Thyroid gland (tissue), 4 donors: Measurements from ENCODE around the gene FBXL19.

Source experiments
- POLR2A ChIP-seq, 2 donors: fragments of 450-650 bp; IDR thresholded peaks; one replicate each; pipeline ENCODE4 v1.6.1; 2017; ENCODE audit warnings: antibody characterized with exemption in 2 of 2, mild to moderate bottlenecking in 2 of 2, moderate library complexity in 1 of 2
- TF ChIP-seq, protein P1 (sequence below), 6 experiments: fragments of 200-600 bp in 3 of 6; fragments of 450-650 bp in 3 of 6; sonication (generic) in 3 of 6; IDR thresholded peaks; one replicate each; pipeline ENCODE4 v1.5.1; 2016 to 2019; ENCODE audit warnings: antibody characterized with exemption in 6 of 6, mild to moderate bottlenecking in 2 of 6, inconsistent platforms in 1 of 6, moderate library complexity in 1 of 6

DNA sequence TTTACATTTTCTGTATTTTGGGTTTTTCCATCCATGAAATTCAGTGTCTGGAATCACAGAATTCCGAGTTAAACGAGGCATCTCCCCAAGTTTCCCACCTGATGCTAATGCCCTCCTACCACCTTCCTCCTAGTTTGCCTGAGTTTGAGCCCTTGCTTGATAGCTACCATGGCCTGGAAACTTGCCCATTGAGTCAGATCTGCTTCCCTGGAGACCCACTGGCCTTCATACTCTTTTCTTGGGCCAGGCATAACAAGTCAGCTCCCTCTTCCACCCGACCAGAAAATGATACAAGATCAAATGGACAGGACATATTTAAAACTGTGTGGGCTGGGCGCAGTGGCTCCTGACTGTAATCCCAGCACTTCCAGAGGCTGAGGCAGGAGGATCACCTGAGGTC, 44.4 kb downstream of the FBXL19 start:
- TF ChIP-seq, protein P1, sequence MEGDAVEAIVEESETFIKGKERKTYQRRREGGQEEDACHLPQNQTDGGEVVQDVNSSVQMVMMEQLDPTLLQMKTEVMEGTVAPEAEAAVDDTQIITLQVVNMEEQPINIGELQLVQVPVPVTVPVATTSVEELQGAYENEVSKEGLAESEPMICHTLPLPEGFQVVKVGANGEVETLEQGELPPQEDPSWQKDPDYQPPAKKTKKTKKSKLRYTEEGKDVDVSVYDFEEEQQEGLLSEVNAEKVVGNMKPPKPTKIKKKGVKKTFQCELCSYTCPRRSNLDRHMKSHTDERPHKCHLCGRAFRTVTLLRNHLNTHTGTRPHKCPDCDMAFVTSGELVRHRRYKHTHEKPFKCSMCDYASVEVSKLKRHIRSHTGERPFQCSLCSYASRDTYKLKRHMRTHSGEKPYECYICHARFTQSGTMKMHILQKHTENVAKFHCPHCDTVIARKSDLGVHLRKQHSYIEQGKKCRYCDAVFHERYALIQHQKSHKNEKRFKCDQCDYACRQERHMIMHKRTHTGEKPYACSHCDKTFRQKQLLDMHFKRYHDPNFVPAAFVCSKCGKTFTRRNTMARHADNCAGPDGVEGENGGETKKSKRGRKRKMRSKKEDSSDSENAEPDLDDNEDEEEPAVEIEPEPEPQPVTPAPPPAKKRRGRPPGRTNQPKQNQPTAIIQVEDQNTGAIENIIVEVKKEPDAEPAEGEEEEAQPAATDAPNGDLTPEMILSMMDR (IDR thresholded peaks at IDR 0.05) = no peak
- no peak for TF ChIP-seq POLR2A (IDR thresholded peaks at IDR 0.05)
